Measurements from ENCODE around the gene AFAP1L1.

The AFAP1L1 gene

GRCh38 chr5:149301744-149302380 is 30.2 kb downstream of the AFAP1L1 start:
- H3K4me3 ChIP-seq: no peak overlapping the region
- no peak for DNase-seq (ENCODE audit: low spot score)
- H3K27ac ChIP-seq: no peak overlapping the region
- TF ChIP-seq, protein P1, sequence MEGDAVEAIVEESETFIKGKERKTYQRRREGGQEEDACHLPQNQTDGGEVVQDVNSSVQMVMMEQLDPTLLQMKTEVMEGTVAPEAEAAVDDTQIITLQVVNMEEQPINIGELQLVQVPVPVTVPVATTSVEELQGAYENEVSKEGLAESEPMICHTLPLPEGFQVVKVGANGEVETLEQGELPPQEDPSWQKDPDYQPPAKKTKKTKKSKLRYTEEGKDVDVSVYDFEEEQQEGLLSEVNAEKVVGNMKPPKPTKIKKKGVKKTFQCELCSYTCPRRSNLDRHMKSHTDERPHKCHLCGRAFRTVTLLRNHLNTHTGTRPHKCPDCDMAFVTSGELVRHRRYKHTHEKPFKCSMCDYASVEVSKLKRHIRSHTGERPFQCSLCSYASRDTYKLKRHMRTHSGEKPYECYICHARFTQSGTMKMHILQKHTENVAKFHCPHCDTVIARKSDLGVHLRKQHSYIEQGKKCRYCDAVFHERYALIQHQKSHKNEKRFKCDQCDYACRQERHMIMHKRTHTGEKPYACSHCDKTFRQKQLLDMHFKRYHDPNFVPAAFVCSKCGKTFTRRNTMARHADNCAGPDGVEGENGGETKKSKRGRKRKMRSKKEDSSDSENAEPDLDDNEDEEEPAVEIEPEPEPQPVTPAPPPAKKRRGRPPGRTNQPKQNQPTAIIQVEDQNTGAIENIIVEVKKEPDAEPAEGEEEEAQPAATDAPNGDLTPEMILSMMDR (IDR thresholded peaks at IDR 0.05): no peak

DNA sequence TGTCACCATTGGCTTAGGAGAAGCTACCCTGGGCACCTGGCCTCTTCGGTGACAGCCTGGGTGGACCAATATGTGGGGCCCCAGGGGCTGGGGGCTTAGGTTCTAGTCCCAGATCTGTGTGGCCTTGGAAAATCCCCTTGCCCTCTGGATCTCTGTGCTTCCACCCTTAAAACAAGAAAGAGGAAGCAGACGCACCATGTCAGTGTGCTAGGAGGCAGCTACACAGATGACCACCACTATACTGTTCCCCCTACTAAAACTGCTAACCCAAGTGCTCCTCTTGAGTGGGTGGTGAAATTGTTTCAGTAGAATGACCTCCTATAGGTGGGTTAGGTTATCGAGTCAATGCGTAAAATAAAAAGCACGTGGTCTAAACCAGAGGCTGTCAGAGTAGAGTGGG is 31.0 kb downstream of the AFAP1L1 start:
- Histone ChIP-seq H3K4me3 (no peak overlapping the region), H3K27ac (no peak overlapping the region)
- TF ChIP-seq, protein P1 (IDR thresholded peaks at IDR 0.05): no peak
- no peak for DNase-seq (ENCODE audit: low spot score)

DNA sequence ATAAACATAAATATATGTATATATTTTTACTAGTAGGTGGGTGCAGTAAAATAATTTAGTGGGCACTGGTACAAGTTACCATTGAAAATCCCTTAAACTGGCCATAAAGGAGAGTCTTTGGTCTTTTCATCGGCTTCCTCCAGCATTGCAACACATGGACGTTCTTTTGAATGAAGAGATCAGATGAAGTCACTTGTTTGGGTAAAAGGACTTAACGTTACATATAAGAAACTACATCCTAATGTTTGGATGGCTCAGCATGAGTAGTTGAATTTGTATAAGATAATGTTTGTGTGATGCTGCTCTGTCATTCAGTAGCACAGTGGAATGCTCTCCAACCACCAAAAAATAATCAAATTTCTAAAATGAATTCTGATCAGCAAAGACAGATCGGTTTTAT is 31.6 kb downstream of the AFAP1L1 start:
- no peak for DNase-seq (ENCODE audit: low spot score)
- H3K27ac ChIP-seq: no peak overlapping the region
- TF ChIP-seq, protein P1 (IDR thresholded peaks at IDR 0.05): no peak
- H3K4me3 ChIP-seq: no peak overlapping the region

GRCh38 chr5:149304195-149305078 is 32.8 kb downstream of the AFAP1L1 start:
- TF ChIP-seq, protein P1 (IDR thresholded peaks at IDR 0.05): no peak
- H3K4me3 ChIP-seq: no peak overlapping the region
- H3K27ac ChIP-seq: peak overlapping the region in 1 of 2 donors; percentile 9
- DNase-seq (ENCODE audit: low spot score): no peak

GRCh38 chr5:149309354-149309753 is 37.7 kb downstream of the AFAP1L1 start:
- DNase-seq (ENCODE audit: low spot score): no peak
- no peak overlapping the region for H3K4me3 ChIP-seq
- no peak overlapping the region for H3K27ac ChIP-seq
- TF ChIP-seq, protein P1 (IDR thresholded peaks at IDR 0.05): no peak

DNA sequence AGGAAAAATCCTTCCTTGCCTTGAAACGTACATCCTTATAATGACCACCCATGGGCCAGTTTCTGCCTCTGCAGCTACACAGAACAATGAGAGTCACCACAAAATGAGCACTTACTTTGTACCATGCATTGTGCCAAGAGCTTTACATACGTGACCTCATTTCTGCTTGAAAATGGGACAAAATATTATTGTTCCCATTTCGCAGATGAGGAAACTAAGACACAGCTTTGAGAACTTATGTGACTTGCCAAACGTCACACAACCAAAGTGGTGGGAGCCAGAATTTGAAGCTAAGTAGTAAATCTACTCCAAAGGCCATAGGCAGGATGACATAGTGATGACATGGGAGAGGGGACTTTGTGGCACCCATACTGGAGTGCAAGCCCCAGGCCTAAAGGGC is 38.8 kb downstream of the AFAP1L1 start:
- no peak overlapping the region for H3K27ac ChIP-seq
- no peak overlapping the region for H3K4me3 ChIP-seq
- DNase-seq (ENCODE audit: low spot score): no peak
- TF ChIP-seq, protein P1 (IDR thresholded peaks at IDR 0.05): no peak
